Epithelial cell of proximal tubule (primary cell): ENCODE measurements around the gene RIMOC1. TPM values are rescaled to one million over a fixed set of nuclear protein-coding genes. Genes with fewer than 3 reads are reported as not detected.

Experiments
- DNase-seq: peaks from one replicate; pipeline ENCODE4 v3.0.0-alpha.2; 2011; ENCODE audit warnings: low read depth
- H3K4me3 ChIP-seq: 2 replicates; pipeline ENCODE4 v1.5.1; 2011; ENCODE audit warnings: low read depth, mild to moderate bottlenecking, low read length
- CTCF ChIP-seq: conservative IDR thresholded peaks from 2 replicates; pipeline ENCODE4 v1.5.1; 2012; ENCODE audit warnings: low read depth, mild to moderate bottlenecking, low read length
- total RNA-seq: library from RNA; depleted of rRNA; stranded (reverse); fragments of >200 nt; gene quantifications from 2 replicates; pipeline ENCODE4 v1.2.3, GENCODE V29; 2015

The RIMOC1 gene
- 13.5 and 14.8 TPM in 2 replicates for total RNA-seq

- DNase-seq, result peak; percentile 95
- H3K4me3 ChIP-seq, result peak within 1 kb of the TSS; percentile 85
- TF ChIP-seq CTCF, result no peak
These were observed at the start of gene RIMOC1 for GRCh38 chr5:41903892-41904799. Gene RIMOC1 (plus strand): TSS chr5:41904344. CDS start chr5:41904368, 24 bp downstream.

GRCh38 chr5:41856644-41857491 lies 47.3 kb upstream of the RIMOC1 start:
- TF ChIP-seq CTCF, result peak; percentile 81
- no peak for DNase-seq
- no peak overlapping the region for H3K4me3 ChIP-seq

GRCh38 chr5:41857989-41858388 lies 46.2 kb upstream of the RIMOC1 start:
- no peak overlapping the region for H3K4me3 ChIP-seq
- no peak for TF ChIP-seq CTCF
- DNase-seq, result no peak

GRCh38 chr5:41858890-41859289 lies 45.3 kb upstream of the RIMOC1 start:
- TF ChIP-seq CTCF, result no peak
- no peak for DNase-seq
- H3K4me3 ChIP-seq, result no peak overlapping the region

GRCh38 chr5:41863871-41864486 lies 40.2 kb upstream of the RIMOC1 start:
- no peak overlapping the region for H3K4me3 ChIP-seq
- TF ChIP-seq CTCF, result no peak
- no peak for DNase-seq

- peak overlapping the region; percentile 79 for H3K4me3 ChIP-seq
- DNase-seq, result no peak
- no peak for TF ChIP-seq CTCF
These were observed 34.9 kb upstream of the RIMOC1 start for GRCh38 chr5:41869151-41869723.
